ENCODE results near the gene SEC63.

GRCh38 chr6:107932580-107932979, 25.4 kb downstream of the SEC63 start:
- no peak for TF ChIP-seq CTCF (conservative IDR thresholded peaks at IDR 0.05; ENCODE audit: low read length)
- TF ChIP-seq EZH2phosphoT487 (IDR thresholded peaks at IDR 0.05; ENCODE audit: borderline replicate concordance, low read depth, low read length), result no peak
